ENCODE data around the gene ELMO1.

The ELMO1 gene

GRCh38 chr7:37360484-37360883 is 88.2 kb downstream of the ELMO1 start:
- TF ChIP-seq CTCF (IDR thresholded peaks at IDR 0.05) = no peak
- no peak for DNase-seq (ENCODE audit: low spot score)
- Histone ChIP-seq H3K4me3 (no peak overlapping the region), H3K27ac (no peak overlapping the region)

DNA sequence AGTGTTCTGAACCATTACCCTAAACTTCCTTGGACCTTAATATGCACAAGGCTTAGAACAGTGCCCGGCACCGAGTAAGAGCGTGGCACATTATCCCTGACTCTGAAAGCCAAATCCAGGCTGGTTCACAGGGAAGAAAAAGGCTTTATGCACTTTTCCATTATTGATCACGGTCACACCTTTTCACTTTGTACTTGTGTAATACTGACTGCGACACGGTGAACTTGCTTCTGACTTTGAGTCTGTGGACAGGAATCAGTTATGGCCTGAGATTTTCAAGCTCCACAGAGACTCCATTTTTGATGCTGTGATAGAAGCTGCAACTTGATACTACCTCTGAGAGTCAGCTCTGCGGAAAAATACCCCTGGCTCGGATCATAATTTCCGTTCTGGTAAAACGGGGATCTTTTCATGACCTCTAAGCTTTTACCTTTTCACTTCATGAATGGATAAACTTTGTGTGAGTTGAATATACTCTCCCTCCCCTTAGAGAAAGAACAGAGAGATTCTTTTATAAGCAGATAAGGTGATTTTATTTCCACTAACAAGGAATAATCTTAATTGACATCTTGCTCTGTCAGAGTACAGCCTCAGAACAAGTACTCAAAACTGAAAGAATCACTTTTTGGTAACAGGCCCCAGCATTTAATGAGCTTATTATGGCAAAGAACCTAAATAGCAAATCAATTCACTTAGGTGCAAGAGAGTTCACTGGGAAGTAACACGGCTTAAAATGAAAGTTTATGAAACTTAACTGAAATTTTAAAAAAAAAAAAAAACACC is 88.8 kb downstream of the ELMO1 start:
- TF ChIP-seq CTCF (IDR thresholded peaks at IDR 0.05) = no peak
- H3K4me3 ChIP-seq = no peak overlapping the region
- no peak overlapping the region for H3K27ac ChIP-seq
- DNase-seq (ENCODE audit: low spot score) = no peak

- Histone ChIP-seq H3K27ac (no peak overlapping the region), H3K4me3 (no peak overlapping the region)
- TF ChIP-seq CTCF (IDR thresholded peaks at IDR 0.05) = no peak
- no peak for DNase-seq (ENCODE audit: low spot score)
These were observed 89.5 kb downstream of the ELMO1 start for GRCh38 chr7:37359180-37359579.

DNA sequence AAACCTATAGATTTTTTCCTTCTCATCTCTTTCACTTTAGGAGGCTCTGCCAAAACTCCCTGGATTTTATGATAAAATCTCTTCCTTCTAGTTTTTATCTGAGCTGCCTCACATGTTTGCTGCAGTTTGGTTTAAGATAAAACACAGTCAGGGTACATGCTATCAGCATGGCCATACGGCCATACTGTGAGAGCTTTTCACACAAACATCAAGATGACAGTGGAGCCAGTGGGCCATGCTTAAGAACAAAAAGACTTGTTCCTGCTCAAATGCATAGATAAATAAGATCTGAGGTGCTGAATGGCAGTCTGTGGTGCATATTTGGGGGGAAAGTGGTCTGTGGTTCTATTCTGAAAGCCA is 91.0 kb downstream of the ELMO1 start:
- H3K27ac ChIP-seq = no peak overlapping the region
- H3K4me3 ChIP-seq = no peak overlapping the region
- DNase-seq (ENCODE audit: low spot score) = no peak
- TF ChIP-seq CTCF (IDR thresholded peaks at IDR 0.05) = no peak

GRCh38 chr7:37356911-37357636 is 91.6 kb downstream of the ELMO1 start:
- H3K4me3 ChIP-seq = no peak overlapping the region
- no peak for DNase-seq (ENCODE audit: low spot score)
- no peak for TF ChIP-seq CTCF (IDR thresholded peaks at IDR 0.05)
- no peak overlapping the region for H3K27ac ChIP-seq

- Histone ChIP-seq H3K27ac (peak overlapping the region; percentile 77 to 87), H3K4me3 (peak overlapping the region; percentile 36)
- TF ChIP-seq CTCF (IDR thresholded peaks at IDR 0.05) = no peak
- peak; percentile 90 for DNase-seq (ENCODE audit: low spot score)
These were observed 94.0 kb downstream of the ELMO1 start for GRCh38 chr7:37354656-37355131.
